Stimulated activated CD8-positive, alpha-beta memory T cell treated with anti-CD3 and anti-CD28 coated beads, Interleukin-15, amount 100 ng/mL, for 24 hours (primary cell): ENCODE measurements around the gene NEURL1.

Source experiments
- DNase-seq: peaks from one replicate; pipeline ENCODE4 v3.0.0-alpha.2; 2020; ENCODE audit warnings: low read depth

The NEURL1 gene

GRCh38 chr10:103547391-103547946 is 54.0 kb downstream of the NEURL1 start:
- no peak for DNase-seq

- DNase-seq: no peak
Measured at GRCh38 chr10:103548006-103548405, 54.5 kb downstream of the NEURL1 start.

GRCh38 chr10:103548581-103549348 is 55.3 kb downstream of the NEURL1 start:
- no peak for DNase-seq

GRCh38 chr10:103549349-103549685 is 55.8 kb downstream of the NEURL1 start:
- no peak for DNase-seq

- no peak for DNase-seq
Measured at GRCh38 chr10:103550229-103550628, 56.7 kb downstream of the NEURL1 start.

GRCh38 chr10:103551619-103552602 is 58.4 kb downstream of the NEURL1 start:
- DNase-seq: no peak

- no peak for DNase-seq
Measured at GRCh38 chr10:103552856-103553742, 59.6 kb downstream of the NEURL1 start.

- DNase-seq: no peak
Measured at GRCh38 chr10:103553743-103554487, 60.4 kb downstream of the NEURL1 start.

- no peak for DNase-seq
Measured at GRCh38 chr10:103554488-103555324, 61.2 kb downstream of the NEURL1 start.

- no peak for DNase-seq
Measured at GRCh38 chr10:103555325-103555649, 61.8 kb downstream of the NEURL1 start.

GRCh38 chr10:103555712-103556111 is 62.2 kb downstream of the NEURL1 start:
- DNase-seq: no peak

GRCh38 chr10:103556383-103557007 is 63.0 kb downstream of the NEURL1 start:
- no peak for DNase-seq

GRCh38 chr10:103557455-103557854 is 64.0 kb downstream of the NEURL1 start:
- DNase-seq: no peak

GRCh38 chr10:103558911-103559310 is 65.4 kb downstream of the NEURL1 start:
- no peak for DNase-seq

GRCh38 chr10:103559776-103560175 is 66.3 kb downstream of the NEURL1 start:
- no peak for DNase-seq

GRCh38 chr10:103560886-103561285 is 67.4 kb downstream of the NEURL1 start:
- no peak for DNase-seq

GRCh38 chr10:103562383-103562782 is 68.9 kb downstream of the NEURL1 start:
- no peak for DNase-seq

GRCh38 chr10:103563231-103564115 is 70.0 kb downstream of the NEURL1 start:
- no peak for DNase-seq

GRCh38 chr10:103564116-103564501 is 70.6 kb downstream of the NEURL1 start:
- no peak for DNase-seq
